T47D (cell line): ENCODE data around the gene COL1A1.

Experiments used
- DNase-seq, 2 experiments: peaks; one replicate each; pipeline versions ENCODE4 v3.0.0 to v3.0.0-alpha.2; 2011 to 2012; ENCODE audit warnings: low read depth in 1 of 2, low spot score in 1 of 2
- JUND ChIP-seq: IDR thresholded peaks from 2 replicates; pipeline ENCODE4 v1.6.1; 2012; ENCODE audit warnings: low read depth
- in situ Hi-C: cut with HindIII; loops from 2 replicates; pipeline ENCODE4 v1.10.0; 2016; ENCODE audit warnings: low sequenced_read_pairs, low pct_unique_long_range_greater_than_20kb

The COL1A1 gene

GRCh38 chr17:50210240-50211225 lies 9.1 kb upstream of the COL1A1 start:
- DNase-seq = no peak
- in situ Hi-C loops = no loop called here

GRCh38 chr17:50209472-50210239 lies 8.2 kb upstream of the COL1A1 start:
- no peak for TF ChIP-seq JUND
- DNase-seq = no peak
- in situ Hi-C loops = no loop called here

More at GRCh38 chr17:50210240-50211225, 9.1 kb upstream of the COL1A1 start:
- TF ChIP-seq JUND = no peak

DNA sequence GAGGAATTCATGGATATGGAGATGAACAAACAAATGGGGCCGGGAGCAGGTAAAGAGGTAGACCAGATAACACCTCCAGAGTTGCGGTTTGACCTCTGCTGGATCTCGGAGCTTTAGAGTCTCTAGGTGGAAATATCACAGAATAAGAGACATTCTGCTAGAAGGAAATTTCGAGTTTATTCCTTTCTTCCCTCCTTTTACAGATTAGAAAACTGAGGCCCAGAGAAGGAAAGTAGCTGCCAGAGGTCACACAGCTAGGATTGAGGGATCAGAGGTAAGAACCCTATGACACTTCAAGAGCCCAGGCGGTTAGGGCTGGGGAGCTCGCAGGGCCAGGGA lies 7.7 kb upstream of the COL1A1 start:
- no peak for TF ChIP-seq JUND
- in situ Hi-C loops = no loop called here
- DNase-seq = no peak

- DNase-seq = no peak
- in situ Hi-C loops = no loop called here
- TF ChIP-seq JUND = no peak
Measured at GRCh38 chr17:50208611-50209061, 7.2 kb upstream of the COL1A1 start.

DNA sequence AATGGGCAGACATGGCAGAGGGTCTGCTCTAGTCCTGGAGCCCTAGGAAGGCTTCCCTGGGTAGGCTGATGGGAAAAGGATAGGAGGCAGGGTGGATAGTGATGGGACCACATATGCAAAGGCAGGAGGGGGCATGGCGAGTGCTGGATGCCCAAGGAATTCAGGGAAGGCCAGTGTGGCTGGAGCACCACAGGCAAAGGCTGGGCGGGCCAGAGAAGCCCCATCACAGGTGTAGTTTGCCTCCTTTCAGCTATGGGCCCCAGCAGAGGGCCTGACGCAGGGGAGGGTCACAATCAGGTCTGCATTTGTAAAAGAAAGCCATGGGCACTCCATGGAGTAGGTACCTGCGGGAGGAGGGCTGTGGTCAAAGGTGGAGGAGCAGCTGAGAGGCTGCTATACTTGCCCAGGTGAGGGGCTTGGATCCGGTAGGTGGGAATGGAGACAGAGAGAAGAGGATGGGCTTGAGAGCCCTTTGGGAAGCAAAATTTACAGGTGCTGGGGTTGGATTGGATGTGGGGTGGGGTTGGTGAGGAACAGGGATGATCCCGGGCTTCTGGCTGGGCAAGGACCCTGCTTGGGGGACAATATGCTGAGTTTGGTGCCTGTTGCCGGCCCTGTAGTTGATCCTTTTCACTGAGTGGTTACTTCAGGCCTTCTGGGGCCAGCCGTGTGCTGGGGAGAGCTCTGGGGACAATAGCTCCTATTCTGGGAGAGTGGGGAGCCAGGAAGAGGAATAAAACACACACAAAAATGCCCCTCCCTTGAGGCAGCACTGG lies 6.5 kb upstream of the COL1A1 start:
- DNase-seq = no peak
- in situ Hi-C loops = no loop called here
- no peak for TF ChIP-seq JUND

DNA sequence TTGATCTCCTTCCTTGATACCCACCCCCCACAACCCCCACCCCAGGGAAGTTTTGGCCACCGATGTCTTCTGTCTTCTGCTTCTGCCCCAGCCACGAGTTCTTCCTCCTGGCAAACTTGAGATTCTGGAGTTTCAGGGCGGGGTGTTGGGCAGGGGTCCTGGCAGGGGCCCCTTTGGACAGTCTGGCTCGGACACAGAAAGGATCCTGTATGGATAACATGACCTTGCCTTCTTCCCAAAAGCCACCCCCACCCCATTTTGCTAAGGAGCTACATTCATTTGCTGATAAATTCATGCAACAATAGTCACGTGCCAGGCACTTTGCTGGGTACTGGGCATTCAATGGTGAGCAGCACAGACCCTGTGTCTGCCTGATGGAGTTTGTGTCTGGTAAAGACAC lies 5.9 kb upstream of the COL1A1 start:
- no peak for DNase-seq
- in situ Hi-C loops = no loop called here
- no peak for TF ChIP-seq JUND

- TF ChIP-seq JUND = no peak
- DNase-seq = no peak
- in situ Hi-C loops = no loop called here
Measured at GRCh38 chr17:50206604-50207293, 5.3 kb upstream of the COL1A1 start.

- no peak for TF ChIP-seq JUND
- no peak for DNase-seq
- in situ Hi-C loops = no loop called here
Measured at GRCh38 chr17:50205963-50206505, 4.6 kb upstream of the COL1A1 start.

DNA sequence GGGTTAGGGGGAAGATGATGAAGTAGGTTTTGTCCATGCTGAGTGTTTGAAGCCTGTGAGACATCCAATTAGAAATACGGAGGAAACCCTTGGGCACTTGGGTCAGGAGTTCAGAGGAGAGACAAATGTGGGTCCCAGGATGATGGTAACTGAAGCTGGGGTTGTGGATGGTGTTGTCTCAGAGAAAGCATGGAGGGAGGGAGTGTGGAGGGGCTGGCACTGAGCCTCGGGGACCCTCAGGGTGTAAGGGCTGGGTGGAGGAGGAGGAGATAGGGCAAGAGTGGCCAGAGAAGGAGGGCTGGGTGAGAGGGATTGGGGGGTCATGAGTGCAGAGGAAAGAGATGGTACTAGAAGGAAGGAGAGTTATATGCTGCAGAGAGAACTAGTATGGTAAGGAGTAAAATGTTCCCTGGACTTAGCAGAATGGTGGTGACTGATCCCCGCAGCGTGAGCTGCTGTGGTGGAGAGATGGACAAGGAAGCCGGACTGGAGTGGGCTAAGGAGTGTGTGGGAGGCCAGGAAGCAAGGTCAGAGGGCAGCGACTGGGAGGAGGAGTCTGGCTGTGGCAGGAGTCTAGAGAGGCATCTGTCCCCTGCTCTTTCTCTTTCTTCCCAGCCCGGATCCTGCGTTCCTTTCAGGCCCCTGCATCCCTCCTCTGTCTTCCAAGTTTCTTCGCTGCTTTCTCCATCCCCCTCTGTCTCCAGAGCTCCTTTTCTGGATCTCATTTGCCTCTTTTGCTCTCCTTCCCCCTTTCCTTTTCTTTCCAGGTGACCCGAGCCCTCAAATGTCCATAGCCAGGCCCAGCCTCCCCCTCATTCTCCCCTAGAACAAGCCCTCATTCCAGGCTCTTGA lies 3.9 kb upstream of the COL1A1 start:
- TF ChIP-seq JUND = no peak
- no peak for DNase-seq
- in situ Hi-C loops = no loop called here

DNA sequence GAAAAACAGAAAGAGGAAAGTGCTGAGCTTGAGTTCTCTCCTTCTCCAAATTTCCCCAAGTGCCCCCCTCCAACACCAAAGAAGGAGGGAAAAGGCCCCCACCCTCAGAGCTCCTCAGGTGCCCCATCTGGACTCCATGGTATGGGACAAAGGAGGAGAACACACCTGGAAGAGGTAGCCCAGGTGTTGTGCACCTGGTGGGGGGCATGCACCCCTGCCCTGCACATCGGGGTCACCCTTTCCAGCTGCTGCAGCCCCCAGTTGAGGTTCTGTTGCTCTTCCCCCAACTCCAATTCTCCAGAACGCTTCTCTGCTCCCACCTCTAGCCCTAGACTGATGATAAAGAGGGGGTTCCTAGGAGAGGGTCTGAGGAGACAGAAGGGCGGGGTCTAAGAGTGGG lies 3.0 kb upstream of the COL1A1 start:
- in situ Hi-C loops = no loop called here
- TF ChIP-seq JUND = no peak
- no peak for DNase-seq
